Stimulated activated CD4-positive, alpha-beta T cell treated with anti-CD3 and anti-CD28 coated beads, Interleukin-2, amount 100 ng/mL, for 4 hours (primary cell): ENCODE measurements around the gene OR2B2.

ENCODE experiments used
- DNase-seq: peaks from one replicate; pipeline ENCODE4 v3.0.0-alpha.2; 2020; ENCODE audit warnings: low read depth

Gene OR2B2

GRCh38 chr6:27893059-27893835, 18.9 kb downstream of the OR2B2 start:
- DNase-seq, result peak; percentile 74

- DNase-seq, result no peak
Measured at GRCh38 chr6:27892649-27893058, 19.5 kb downstream of the OR2B2 start.

- DNase-seq, result no peak
Measured at GRCh38 chr6:27891320-27891875, 20.8 kb downstream of the OR2B2 start.

- no peak for DNase-seq
Measured at GRCh38 chr6:27890445-27891319, 21.5 kb downstream of the OR2B2 start.

GRCh38 chr6:27889628-27890444, 22.4 kb downstream of the OR2B2 start:
- no peak for DNase-seq

- no peak for DNase-seq
Measured at GRCh38 chr6:27889275-27889627, 22.9 kb downstream of the OR2B2 start.

- no peak for DNase-seq
Measured at GRCh38 chr6:27888566-27888965, 23.6 kb downstream of the OR2B2 start.

- DNase-seq, result no peak
Measured at GRCh38 chr6:27886073-27886472, 26.1 kb downstream of the OR2B2 start.

- no peak for DNase-seq
Measured at GRCh38 chr6:27883136-27883535, 29.1 kb downstream of the OR2B2 start.

- no peak for DNase-seq
Measured at GRCh38 chr6:27882624-27883023, 29.6 kb downstream of the OR2B2 start.

GRCh38 chr6:27879837-27880236, 32.4 kb downstream of the OR2B2 start:
- no peak for DNase-seq

GRCh38 chr6:27874016-27874415, 38.2 kb downstream of the OR2B2 start:
- DNase-seq, result no peak

- DNase-seq, result peak; percentile 52
Measured at GRCh38 chr6:27873021-27873940, 38.9 kb downstream of the OR2B2 start.

- no peak for DNase-seq
Measured at GRCh38 chr6:27872642-27873020, 39.6 kb downstream of the OR2B2 start.

GRCh38 chr6:27871924-27872638, 40.1 kb downstream of the OR2B2 start:
- DNase-seq, result peak; percentile 80

GRCh38 chr6:27870291-27870870, 41.8 kb downstream of the OR2B2 start:
- DNase-seq, result no peak

- DNase-seq, result no peak
Measured at GRCh38 chr6:27868311-27868710, 43.9 kb downstream of the OR2B2 start.

- no peak for DNase-seq
Measured at GRCh38 chr6:27867945-27868300, 44.3 kb downstream of the OR2B2 start.

GRCh38 chr6:27867051-27867944, 44.9 kb downstream of the OR2B2 start:
- no peak for DNase-seq
